ENCODE measurements around the gene SMIM23.

SMIM23 gene

GRCh38 chr5:171820561-171820960, 34.9 kb downstream of the SMIM23 start:
- DNase-seq (ENCODE audit: low read depth): no peak

GRCh38 chr5:171821286-171821685, 35.7 kb downstream of the SMIM23 start:
- DNase-seq (ENCODE audit: low read depth): no peak

GRCh38 chr5:171823269-171823668, 37.7 kb downstream of the SMIM23 start:
- DNase-seq (ENCODE audit: low read depth): no peak

GRCh38 chr5:171825051-171825450, 39.4 kb downstream of the SMIM23 start:
- no peak for DNase-seq (ENCODE audit: low read depth)

- no peak for DNase-seq (ENCODE audit: low read depth)
Observed at GRCh38 chr5:171826132-171826531, 40.5 kb downstream of the SMIM23 start.

- DNase-seq (ENCODE audit: low read depth): no peak
Observed at GRCh38 chr5:171827162-171827561, 41.5 kb downstream of the SMIM23 start.

GRCh38 chr5:171830686-171831085, 45.1 kb downstream of the SMIM23 start:
- DNase-seq (ENCODE audit: low read depth): no peak

- no peak for DNase-seq (ENCODE audit: low read depth)
Observed at GRCh38 chr5:171832775-171833174, 47.2 kb downstream of the SMIM23 start.

GRCh38 chr5:171834461-171834860, 48.8 kb downstream of the SMIM23 start:
- DNase-seq (ENCODE audit: low read depth): no peak

GRCh38 chr5:171835066-171835465, 49.4 kb downstream of the SMIM23 start:
- no peak for DNase-seq (ENCODE audit: low read depth)

GRCh38 chr5:171837522-171837921, 51.9 kb downstream of the SMIM23 start:
- no peak for DNase-seq (ENCODE audit: low read depth)

- no peak for DNase-seq (ENCODE audit: low read depth)
Observed at GRCh38 chr5:171838066-171838465, 52.4 kb downstream of the SMIM23 start.

GRCh38 chr5:171839112-171839511, 53.5 kb downstream of the SMIM23 start:
- DNase-seq (ENCODE audit: low read depth): no peak

GRCh38 chr5:171840066-171840465, 54.4 kb downstream of the SMIM23 start:
- DNase-seq (ENCODE audit: low read depth): no peak
